Astrocyte of the cerebellum (primary cell): Measurements from ENCODE around the gene PGC.

Experiments
- DNase-seq: peaks from one replicate; pipeline ENCODE4 v3.0.0-alpha.2; 2011; ENCODE audit warnings: low read depth
- H3K4me3 ChIP-seq: 2 replicates; pipeline ENCODE4 v1.5.1; 2011; ENCODE audit warnings: mild to moderate bottlenecking, low read depth, low read length, moderate library complexity
- in situ Hi-C: cut with HindIII; loops from 2 replicates; pipeline ENCODE4 v1.10.0; 2017; ENCODE audit warnings: low sequenced_read_pairs
- TF ChIP-seq, protein P1 (sequence below): IDR thresholded peaks from 2 replicates; pipeline ENCODE4 v1.5.1; 2012; ENCODE audit warnings: low read length, low read depth, moderate library complexity, mild to moderate bottlenecking; ENCODE audit errors: missing control alignments

Gene PGC

DNA sequence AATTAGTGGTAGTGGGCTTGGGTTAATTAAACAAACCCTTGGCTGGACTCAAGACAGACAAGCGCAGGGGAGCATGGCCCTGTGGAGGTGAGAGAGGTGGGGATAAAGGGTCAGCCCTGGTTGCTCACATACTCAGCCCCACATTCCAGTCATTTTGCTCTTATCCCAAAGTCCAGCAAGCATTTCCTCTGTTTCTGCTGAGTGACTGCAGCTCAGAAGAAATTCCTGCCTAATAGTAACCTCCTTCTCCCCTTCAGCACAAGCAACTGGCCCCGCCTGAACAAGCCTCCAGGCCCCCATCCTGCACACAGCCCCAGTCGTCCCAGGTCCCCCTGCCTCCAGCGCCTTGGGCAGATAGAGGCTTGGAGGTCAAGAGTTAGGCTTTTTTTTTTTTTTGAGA is 8.2 kb downstream of the PGC start:
- in situ Hi-C loops, result no loop called here
- no peak overlapping the region for H3K4me3 ChIP-seq
- no peak for DNase-seq
- TF ChIP-seq, protein P1, sequence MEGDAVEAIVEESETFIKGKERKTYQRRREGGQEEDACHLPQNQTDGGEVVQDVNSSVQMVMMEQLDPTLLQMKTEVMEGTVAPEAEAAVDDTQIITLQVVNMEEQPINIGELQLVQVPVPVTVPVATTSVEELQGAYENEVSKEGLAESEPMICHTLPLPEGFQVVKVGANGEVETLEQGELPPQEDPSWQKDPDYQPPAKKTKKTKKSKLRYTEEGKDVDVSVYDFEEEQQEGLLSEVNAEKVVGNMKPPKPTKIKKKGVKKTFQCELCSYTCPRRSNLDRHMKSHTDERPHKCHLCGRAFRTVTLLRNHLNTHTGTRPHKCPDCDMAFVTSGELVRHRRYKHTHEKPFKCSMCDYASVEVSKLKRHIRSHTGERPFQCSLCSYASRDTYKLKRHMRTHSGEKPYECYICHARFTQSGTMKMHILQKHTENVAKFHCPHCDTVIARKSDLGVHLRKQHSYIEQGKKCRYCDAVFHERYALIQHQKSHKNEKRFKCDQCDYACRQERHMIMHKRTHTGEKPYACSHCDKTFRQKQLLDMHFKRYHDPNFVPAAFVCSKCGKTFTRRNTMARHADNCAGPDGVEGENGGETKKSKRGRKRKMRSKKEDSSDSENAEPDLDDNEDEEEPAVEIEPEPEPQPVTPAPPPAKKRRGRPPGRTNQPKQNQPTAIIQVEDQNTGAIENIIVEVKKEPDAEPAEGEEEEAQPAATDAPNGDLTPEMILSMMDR, result no peak

DNA sequence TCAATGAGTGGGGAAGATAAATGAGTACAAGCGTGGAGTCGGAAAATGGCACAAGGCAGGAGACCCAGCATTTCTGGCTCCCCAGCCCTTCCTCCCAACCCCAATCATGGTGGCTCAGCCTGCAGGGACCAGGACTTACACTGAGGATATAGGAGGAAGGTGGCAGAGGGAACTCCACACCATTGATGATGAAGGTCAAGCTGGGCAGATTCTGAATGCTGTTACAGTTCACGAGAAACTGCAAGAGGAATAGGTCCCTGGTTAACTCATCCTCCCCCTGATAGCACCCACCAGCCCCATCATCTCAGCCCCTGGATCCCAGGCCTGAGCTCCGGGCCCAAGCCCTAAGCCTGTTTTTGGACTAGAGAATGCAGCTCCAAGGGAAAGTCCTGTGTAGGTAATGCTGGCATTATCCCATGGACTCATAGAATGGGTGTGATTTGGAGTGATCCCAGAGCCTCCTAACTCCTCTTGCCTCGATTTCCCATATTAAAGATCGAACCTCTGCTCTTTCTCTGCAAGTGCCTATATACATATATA is 9.5 kb downstream of the PGC start:
- TF ChIP-seq, protein P1, result no peak
- in situ Hi-C loops, result no loop called here
- no peak for DNase-seq
- no peak overlapping the region for H3K4me3 ChIP-seq

DNA sequence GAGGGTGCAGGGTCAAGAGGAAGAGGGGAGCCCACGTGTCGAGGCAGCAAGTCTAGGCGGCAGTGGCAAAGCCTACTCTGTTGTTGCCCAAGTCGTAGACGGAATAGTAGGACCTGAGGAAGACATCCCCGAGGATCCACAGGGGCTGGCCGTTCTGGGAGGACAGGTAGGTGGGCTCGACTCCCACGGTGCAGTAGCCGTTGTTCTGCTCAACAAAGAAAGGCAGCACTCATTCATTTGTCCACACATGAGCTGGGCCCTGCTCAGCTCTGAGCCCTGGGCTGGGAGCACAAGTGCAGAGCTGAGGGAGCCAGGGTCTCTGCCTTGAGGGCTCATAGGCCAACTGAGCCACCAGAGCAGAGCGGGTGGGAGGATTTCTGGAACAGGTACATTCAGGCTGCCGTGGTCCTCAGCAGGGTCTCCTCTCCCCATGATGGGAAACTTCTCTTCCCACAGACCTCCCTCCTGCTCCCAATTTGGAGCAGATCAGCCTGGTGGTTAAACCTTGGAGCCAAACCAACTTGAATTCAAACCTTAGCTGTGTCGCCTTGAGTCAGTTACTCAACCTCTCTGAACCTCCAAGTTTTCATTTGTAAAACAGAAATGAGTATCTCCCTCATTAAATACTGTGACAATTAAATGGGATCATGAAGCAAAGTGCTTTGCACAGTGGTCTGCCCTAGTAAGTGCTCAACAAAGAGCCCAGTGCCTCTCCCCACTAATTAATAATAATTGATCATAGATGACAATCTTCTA is 10.2 kb downstream of the PGC start:
- H3K4me3 ChIP-seq, result no peak overlapping the region
- in situ Hi-C loops, result no loop called here
- TF ChIP-seq, protein P1, result no peak
- DNase-seq, result no peak

DNA sequence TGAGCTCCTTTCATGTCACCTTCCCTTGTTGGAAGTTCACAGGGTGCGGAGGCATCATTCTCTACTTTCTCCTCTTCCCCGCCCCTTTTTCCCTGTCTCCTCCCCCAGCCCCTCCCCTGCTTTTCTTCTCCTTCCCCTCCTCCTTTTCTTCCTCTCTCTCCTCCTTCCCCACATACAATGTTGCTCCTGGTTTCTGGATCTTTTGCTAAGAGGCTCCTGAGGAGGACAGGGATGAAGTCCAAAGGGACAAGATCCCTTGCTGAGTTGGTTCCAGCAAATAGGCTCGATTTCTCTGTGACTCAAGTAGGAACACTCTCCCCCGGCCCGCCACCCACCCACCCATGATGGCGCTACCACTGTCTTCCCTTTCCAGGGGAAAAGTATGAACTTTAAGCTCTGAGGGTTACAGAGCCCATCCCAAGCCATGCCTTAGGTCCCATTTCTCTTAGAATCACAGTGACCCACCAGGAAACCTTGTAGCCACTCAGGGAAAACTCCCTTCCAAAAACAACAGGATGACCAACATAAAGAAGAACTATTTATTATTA is 10.9 kb downstream of the PGC start:
- no peak for DNase-seq
- H3K4me3 ChIP-seq, result no peak overlapping the region
- TF ChIP-seq, protein P1, result no peak
- in situ Hi-C loops, result no loop called here

DNA sequence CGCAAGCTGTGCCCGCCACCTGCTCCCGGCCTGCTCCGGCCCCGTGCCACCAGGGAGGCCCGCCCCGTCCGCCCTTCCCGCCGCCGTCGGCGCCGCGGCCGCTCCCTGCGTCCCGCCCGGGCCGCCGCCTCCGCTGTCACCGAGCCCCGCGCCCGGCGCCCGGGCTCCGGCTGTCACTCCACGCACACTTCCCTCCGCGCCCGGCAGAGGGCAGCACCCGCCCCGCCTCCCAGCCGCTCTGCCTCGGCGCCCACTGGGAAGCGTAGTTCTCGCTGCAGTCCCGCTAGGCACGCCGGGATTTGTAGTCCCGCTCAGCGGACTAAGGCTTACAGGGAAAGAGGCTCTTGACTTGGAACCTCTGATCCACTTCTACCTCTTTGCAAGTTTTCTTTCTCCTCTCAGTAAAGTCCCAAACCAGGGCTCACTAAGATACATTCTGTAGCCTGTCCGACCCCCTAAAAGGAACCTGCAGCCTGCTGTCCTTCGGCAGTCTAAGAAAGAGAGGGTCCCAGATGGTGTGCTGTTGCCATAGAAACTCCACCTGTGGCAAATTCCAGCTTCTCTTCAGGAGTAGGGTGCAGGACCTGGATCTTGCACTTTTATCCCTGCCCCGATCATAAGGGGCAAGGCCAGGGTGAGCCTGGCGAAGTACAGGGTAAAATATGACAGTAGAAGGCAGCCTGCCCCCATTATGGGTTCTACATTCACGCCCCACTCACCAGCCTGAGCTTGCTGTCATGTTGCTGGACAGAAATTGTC is 11.6 kb downstream of the PGC start, which contains the start of gene TFEB:
TSS of gene TFEB (minus strand) at position 182 of the 759 bp plus-strand sequence. CDS start 44,395 bp downstream, outside the sequence.
- in situ Hi-C loops, result no loop called here
- peak; percentile 73 for DNase-seq
- peak within 1 kb of the TSS; percentile 55 for H3K4me3 ChIP-seq
- TF ChIP-seq, protein P1, result peak; percentile 88

DNA sequence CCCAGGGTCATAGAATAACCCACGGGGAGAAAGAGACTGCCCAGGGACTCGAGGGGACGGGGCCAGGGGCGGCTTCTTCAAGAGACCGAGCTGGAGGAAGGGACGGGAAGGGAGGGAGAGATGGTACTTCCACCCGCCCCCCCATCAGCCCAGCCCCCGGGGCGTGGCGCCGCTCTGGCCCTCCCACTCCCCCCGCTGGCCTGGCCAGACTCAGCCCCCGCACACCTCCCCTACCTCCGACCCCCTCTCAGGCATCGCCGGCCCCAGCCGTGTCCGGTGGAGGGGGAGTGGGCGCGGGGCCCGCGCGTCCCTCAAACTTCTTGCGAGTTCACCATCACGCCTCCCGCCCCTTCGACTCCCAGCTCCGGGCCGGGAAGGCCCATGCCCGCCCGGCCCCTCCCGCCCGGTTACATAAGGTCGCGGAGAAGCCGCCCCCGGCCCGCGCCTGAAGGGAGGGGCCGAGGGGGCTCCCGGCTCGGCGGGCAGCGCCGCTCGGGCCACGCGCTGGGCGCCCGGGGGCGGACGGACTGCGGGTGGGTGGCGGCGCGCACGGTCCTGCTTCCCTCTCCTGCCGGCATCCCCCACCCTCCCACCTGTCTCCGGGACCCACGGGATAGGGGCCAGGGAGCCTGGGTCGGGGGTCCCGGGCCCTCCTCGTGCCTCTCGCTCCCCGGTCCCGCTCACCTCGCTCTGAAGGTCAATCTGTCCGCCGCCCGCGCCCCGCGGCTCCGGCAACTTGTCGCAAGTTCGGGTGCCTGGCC is 12.4 kb downstream of the PGC start:
- TF ChIP-seq, protein P1, result no peak
- peak overlapping the region; percentile 55 for H3K4me3 ChIP-seq
- in situ Hi-C loops, result no loop called here
- DNase-seq, result peak; percentile 33
